GOT3 (cell line): Measurements from ENCODE around the gene BET1.

Source experiments
- DNase-seq: peaks from one replicate; lab custom pipeline; 2025; ENCODE audit warnings: mixed read lengths; lab: John Stamatoyannopoulos, UW

Gene BET1

DNA sequence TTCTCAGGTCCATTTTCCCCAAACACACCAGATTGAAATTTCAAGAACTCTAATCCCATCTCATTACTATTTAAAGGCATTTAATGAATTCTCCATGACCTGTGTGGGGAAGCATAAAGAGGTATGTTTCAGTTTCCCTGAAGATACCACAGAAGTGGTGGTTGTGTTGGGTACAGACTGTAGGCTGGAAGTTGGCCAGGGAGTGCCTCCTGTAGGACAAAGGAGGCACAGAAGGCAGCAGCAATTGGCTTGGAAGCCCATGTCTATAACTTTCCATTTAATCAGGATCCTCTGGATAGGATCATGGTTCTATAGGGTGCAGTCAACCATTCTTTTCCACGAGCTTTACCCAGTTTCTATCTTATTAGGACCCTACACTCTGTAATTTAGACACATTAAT, 8.6 kb upstream of the BET1 start:
- DNase-seq: no peak

DNA sequence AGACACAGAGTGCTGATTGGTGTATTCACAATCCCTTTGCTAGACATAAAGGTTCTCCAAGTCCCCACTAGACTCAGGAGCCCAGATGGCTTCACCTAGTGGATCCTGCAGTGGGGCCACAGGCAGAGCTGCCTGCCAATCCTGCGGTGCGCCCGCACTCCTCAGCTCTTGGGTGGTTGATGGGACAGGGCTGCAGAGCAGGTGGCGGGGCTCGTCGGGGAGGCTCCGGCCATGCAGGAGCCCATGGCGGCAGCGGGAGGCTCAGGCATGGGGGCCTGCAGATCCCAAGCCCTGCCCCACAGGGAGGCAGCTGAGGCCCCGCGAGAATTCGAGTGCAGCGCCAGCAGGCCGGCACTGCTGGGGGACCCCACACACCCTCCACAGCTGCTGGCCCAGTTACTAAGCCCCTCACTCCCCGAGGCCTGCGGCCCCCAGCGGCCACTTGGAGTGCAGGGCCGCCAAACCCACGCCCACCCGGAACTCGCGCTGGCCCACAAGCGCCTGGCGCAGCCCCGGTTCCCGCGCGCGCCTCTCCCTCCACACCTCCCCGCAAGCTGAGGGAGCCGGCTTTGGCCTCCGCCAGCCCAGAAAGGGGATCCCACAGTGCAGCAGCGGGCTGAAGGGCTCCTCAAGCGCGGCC, 7.7 kb upstream of the BET1 start:
- DNase-seq: no peak

DNA sequence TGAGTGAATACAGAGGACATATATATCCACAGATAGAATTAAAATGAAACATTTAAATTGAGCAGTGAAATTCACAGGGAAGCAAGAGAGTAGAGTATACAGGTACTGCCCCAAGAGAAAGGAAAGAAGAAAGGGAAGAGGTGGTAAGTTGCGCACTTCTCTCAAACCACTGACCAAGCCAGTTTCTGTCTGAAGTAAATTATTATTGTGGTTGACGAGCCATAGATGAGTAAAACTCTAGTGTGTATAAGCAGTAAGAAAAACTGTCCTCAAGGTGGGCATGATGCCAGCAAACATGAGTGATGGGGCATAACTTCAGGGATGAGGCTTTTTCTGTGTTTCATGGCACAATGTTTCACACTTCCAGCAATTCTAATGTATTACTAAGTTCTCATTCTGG, 4.4 kb upstream of the BET1 start:
- no peak for DNase-seq

DNA sequence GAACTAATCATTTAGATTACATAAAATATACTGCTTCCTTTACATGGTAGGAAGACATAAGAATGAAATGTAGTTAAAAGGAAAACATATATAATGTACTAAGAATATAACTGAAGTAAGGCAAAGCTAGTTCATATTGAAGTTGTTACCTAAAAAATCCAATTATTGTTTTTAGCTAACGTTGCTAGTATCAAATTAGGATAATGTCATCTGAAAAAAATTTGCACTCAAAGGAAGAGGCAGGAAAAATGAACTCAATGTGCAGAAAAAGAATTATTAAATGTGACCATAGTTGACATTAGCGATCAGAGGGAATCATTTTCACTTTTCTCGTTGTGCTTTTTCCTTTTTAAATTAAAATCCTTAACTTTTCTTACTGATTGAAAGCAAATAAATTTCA, 1.6 kb upstream of the BET1 start:
- DNase-seq: no peak

DNA sequence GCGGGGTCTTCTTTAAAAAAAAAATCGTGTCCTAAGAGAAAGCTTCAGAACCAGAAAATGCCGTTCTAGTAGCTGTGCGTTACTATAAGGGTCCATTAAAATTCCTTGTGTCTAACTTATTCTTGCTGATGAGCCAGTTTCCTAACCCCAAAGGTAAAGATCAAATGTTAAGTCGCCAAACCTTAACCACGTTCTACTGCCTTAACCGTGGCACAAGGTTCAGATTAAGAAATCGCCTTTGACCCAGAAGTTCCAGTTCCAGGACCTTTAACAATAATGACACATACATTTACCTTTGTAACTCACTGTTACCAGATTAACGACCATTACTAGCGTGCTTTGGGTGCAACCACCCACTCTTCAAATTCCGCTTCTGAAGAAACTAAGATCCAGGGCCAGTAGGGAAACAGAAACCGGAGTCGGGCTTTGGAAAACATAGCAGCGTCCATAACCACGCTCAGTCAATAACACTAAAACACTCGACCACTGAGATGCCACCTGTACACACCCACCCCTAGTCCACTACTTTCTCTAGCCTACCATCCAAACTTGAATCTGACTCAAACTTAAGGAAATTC, 620 bp downstream of the BET1 start:
- DNase-seq: no peak

DNA sequence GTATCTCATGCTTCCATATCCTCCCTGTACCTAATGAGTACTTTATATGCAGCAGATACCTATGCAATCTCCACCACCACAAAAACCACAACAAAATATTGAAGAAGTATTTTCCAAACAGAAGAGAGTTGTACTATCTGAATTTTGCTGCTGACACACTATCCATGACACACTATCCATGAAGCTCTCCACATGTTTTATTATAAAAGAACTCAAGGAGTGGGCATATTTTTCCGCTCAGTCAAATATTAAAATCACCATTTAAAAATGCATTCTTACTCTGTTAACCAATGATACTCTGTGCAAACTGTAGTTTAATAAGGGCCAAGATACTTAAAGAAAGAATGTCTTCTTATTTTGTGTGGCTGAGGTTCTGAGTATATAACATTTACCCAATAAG, 2.8 kb downstream of the BET1 start:
- no peak for DNase-seq

DNA sequence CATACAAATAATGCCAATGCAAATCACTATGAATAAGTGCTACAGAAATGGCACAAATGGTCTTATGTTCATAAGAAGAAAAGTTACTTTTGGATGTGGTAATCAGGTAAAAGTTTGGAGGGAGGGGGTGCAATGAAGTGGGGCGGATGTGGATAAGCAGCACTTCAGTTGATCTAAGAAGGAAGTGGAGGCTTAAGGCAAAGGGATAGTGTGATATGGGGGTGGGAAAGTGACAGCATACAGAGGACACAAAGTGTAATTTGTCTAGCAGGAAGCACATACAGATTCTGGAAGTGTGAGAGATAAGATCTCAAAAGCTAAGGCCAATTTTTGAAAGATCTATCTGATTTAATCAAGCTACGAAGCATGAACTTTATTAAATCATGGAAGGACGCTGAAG, 6.3 kb downstream of the BET1 start:
- no peak for DNase-seq

DNA sequence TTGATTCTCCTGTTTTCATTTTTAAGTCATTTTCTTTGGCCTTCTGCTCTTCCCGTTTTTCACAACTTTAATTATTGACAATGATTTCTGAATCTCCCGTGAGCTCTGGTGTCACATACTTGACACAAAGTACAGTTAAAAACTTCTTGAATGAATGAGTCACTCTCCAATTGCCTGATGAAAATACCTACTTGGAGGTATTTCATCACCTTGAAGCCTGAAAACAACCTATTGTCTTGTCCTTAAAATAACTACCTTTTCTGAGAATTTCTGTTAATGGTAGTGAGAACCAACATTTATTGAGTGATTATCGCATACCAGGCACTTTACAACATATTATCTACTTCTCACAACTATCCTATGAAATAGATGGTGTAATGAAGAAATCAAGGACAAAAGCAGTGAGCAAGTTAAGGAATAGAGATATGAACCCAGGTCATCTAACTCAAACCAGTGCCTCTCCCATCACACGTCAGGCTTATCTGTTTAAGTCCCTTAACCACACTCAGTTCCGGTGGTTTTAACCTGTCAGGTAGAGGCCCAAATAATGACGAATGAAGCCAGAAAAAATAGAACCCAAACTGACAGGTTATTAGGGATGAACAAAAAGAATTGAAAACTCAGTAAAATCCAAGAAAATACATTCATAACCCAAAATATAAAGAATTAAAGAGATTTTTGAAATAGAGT, 11.6 kb downstream of the BET1 start:
- no peak for DNase-seq

DNA sequence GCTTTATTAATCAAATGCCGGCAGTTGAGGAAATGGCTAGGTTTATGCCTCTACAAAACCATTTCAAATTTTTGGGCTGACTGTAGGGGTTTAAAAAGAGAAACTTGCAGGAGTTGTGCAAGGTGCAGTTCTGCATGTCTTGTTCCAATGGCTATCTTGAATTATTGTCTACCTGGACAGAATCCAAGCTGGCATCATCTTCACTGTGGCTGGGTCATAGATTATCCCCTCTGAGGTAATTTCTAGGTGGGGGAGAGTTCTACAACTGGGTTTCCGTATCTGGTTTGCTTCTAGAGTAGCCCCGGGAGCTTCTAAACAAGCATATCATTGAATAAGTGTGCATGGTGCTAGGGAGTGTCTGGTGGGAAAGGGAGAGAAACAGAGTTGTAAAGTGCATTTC, 16.9 kb downstream of the BET1 start:
- DNase-seq: no peak

DNA sequence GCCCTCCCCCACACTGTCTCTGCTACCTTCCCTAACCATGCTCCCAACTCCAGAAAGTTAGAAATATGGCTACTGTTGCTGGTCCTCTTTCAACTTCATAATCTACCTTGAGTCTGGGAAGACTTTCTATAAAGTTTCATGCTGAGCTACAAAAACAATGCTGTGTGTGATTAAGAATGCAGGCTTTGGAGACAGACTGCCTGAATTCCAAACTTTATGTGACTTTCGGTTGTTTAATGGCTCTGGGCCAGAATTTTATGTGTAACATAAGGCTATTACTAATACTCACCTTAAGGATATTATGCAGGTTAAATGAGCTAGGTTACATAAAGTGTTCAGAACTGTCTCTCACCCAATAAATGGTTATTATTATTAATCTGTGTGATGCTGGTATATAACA, 19.1 kb downstream of the BET1 start:
- DNase-seq: no peak

DNA sequence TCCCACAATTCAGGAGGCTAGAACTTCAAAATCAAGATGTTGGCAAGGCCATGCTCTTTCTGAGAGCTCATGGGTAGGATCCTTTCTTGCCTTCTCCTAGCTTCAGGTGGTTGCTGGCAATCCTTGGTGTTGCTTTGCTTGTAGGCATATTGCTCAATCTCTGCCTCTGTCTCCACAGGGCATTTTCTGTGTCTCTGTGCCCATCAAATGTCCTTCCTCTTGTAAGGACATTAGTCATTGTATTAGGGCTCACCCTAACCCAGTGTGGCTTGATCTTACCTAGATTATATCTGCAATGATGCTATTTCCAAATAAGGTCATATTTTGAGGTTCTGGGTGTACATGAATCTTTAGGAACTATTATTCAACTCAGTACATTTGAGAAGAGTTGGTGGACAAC, 20.1 kb downstream of the BET1 start:
- DNase-seq: no peak

DNA sequence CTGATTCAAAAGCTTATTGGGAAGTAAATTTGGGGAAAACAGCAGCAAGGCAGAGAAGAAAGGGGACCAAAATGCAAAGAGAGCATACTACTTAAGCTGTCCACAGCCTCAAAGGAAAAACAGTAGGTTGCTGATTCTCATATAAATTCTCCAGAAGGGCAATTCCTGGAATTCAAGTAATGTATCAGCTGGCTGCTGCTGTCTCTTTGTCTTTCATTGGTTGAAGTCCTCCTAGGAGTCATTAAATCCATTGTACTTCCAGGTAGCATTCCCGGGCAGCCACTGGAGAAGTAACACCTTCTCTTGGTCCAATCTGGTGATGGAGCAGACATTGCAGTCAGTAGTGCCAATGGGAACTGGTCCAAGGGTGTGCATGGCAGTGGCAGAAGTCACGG, 22.7 kb downstream of the BET1 start:
- no peak for DNase-seq

DNA sequence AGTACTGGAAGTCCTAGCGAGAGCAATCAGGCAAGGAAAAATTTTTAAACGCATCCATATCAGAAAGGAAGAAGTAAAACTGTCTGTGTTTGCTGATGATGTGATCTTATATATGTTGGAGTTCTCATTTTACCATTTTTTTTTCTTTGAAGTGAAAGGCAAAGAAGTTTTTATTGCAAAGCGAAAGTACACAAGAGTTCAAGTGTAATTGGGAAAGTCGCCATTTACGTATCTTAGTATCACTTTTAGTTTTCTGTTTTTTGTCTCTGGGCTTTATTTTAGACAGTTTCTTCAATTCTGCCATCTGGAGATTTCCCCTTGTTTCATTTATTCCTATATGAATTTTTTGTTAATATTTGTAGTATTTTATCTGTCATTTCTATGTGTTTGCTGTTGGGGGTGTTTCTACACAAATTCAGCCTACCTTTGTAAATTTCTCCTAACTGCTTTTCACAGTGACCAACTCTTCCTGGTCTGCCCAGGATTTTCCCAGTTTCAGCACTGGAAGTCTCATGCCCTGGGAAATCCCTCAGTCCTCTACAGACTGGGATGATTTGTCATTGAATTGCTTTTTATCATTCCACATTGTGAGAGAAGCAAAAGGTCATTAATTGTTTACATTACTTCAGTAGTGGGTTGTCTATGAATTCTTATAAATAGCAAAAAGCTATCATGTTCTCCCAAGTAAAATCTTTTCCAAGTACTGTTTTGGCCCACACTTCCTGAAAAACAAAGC, 23.2 kb downstream of the BET1 start:
- no peak for DNase-seq

DNA sequence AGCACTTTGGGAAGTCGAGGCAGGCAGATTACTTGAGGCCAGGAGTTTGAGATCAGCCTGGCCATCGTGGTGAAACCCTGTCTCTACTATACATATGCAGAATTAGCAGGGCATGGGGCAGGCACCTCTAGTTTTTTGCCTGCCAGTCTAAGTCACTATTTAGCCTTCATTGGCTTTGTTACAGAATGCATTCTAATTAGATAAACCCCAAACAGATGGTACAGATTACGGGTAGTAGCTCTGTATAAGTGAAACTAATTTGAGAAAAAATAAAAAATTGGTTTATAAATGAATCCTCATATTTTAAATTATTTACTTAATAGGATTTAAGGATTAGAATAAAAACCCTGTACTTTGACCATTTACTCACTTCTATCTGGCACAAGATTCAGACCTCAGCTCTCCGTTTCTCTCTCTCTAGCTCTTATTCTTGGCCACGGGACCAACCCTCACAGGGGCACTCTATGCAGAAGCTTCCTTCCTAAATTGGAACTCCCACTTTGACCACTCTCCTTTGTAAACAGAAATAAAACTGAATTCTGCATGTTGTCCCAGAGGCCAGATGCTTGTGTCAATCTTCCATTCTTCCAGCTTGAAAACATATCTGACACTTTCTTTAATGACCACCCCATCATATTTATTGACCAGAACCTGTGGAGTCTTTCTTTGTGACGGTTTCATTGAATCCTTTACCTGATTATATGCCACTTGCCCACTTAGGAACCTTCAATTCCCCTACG, 26.8 kb downstream of the BET1 start:
- no peak for DNase-seq

DNA sequence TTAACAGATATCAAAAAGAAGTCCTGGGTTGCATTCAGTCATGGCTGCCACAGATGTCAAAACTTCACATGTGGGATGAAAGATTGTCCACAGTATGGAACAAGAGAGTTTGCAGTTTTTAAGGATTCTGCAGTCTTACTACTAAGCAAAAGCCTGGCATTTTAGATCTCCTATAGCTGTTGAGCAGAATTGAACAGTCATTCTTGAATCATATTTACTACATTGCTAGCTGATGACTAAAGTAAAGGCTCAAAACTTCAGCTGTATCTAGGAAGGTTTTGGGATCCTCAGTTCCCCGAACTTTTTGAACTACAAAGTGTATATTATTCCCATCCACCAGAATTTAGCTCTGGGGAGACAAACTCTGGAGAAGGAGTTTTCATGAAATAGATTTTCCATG, 31.0 kb downstream of the BET1 start:
- no peak for DNase-seq

DNA sequence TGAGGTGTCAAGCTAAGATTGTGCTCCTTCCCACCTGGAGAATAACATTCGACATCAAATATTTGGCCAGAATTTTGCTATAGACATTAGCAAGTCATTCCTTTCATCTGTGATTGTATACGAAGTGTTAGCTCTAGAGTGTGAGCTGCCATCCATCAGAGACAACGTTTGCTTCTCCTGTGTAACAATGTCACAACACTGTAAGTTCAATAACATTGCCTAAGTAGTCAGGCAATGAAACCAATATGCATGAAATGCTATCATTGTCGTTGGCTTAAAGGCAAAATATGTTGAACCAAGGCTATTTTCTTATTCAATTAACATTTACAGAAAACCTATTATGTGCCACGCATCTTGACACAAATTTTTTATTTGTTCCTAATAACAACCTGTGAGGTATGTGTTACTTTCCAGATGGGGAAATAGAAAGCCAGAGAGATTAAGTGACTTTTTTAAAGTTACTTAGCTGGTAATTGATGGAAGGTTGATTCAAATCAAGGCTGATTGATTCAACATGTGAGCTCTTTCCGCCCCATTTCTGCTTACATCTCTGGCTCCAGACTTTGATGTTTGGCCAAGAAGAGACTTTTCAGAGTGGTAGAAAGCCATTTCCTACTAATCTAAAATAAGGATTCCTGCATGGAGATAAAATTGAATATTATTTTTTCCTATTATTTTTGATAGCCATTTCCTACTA, 32.0 kb downstream of the BET1 start:
- DNase-seq: no peak

DNA sequence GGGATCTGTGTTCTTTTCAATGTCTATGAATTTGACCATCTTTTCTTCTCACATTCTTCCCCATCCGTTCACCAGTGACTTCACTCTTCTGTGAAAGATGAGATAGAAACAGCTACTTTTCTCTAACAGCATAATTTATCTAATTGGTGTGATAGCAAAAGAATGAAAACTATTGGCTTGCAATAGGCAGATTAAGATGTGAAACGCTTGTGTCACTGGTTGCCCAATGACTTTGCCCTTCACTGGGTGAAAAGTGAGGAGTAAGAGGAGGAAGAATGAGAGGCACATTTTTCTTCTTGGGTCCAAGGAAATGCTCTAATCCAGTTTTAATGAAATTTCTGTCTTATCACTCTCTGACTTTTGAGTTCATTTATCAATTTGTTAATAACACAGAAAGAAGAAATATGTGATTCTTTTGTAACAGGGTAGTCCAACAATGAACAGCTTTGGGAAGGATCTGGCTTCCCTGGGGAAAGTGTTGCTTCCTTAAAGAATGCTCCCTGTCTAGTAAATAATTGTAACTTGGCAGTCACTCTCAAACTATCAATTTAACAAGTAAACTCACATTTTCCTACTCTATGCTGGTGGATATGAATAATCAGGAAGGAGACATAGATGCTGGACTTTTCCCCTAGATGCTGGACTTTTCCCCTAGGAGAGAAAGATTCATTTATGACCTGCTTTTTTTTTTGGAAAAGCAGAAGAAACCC, 35.1 kb downstream of the BET1 start:
- no peak for DNase-seq

DNA sequence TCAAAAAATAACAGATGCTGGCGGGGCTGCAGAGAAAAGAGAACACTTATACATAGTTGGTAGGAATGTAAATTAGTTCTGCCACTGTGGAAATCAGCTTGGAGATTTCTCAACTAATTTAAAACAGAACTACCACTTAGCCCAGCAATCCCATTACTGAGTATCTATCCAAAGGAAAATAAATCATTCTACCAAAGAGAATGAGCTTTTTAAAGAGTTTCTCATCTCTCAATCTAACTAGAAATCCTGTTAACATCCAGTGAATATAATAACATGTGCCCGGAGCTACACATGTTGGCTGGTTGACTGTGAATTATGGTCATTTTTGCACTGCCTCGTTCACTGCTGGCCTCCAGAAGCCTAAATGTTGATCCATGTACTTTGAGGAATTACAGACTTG, 39.3 kb downstream of the BET1 start:
- no peak for DNase-seq

DNA sequence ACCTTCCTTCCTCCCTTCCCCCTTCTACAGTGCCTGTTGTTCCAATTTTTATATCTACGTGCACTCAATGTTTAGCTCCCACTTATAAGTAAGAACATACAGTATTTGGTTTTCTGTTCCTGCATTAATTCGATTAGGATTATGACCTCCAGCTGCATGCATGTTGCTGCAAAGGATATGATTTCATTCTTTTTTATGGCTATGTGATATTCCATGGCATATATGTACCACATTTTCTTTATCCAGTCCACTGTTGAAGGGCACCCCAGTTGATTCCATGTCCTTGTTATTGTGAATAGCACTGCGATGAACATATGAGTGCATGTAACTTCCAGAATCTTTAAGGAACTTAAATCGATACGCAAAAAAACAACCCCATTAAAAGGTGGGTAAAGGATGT, 39.9 kb downstream of the BET1 start:
- DNase-seq: no peak

DNA sequence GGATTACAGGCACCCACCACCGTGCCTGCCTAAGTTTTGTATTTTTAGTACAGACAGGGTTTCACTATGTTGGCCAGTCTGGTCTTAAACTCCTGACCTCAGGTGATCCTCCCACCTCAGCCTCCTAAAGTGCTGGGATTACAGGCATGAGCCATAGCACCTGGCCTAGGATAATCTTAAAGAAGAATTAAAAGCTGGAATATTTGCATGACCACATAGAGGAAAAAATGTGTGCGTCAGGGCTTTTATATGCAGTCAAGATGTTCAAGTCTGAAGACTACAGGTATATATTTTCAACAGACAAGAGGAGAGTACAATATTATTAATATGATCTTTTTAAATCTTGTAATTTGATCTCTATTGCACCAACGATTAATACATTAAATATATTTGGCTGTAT, 43.2 kb downstream of the BET1 start:
- no peak for DNase-seq

DNA sequence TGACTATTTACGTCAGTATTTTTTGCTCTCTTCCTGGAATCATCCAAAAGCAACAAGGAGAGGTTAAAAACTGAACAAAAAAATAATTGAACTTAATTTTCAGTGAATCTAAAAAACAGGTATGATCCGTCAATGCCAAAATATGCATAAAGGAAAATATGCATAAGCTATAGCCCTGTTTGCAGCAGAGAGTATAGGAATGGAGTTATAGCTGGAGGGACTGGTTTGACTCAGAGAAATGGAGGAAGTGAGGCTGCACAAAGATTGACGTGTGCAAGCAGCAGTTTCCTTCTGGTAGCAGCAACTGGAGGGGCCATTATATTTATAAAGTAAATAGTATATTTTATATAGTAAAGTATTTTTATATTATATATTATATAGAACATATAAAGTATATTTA, 45.5 kb downstream of the BET1 start:
- DNase-seq: no peak
